DMS153 treated with DMSO at 0.1 percent for 48 hours (cell line): ENCODE data around the gene RPAP3.
A peak's percentile ranks its signal among the peaks of the same experiment; 100 is the strongest.
"Not testable (repeated sequence)": the region's sequence is repeated elsewhere in the genome, so short reads cannot be mapped to it uniquely, and the experiment has no call there.

ENCODE experiments used
- DNase-seq: peaks from one replicate; lab custom pipeline; 2025; ENCODE audit not compliant: unreplicated experiment; lab: John Stamatoyannopoulos, UW

Gene RPAP3

GRCh38 chr12:47687636-47688035 lies 18.2 kb downstream of the RPAP3 start:
- no peak for DNase-seq

GRCh38 chr12:47686645-47687240 lies 19.1 kb downstream of the RPAP3 start:
- no peak for DNase-seq

GRCh38 chr12:47679785-47680184 lies 26.0 kb downstream of the RPAP3 start:
- DNase-seq, result no peak

GRCh38 chr12:47672068-47672467 lies 33.8 kb downstream of the RPAP3 start:
- DNase-seq, result no peak

GRCh38 chr12:47667935-47668334 lies 37.9 kb downstream of the RPAP3 start:
- DNase-seq, result not testable (repeated sequence)

GRCh38 chr12:47652521-47653234 lies 53.2 kb downstream of the RPAP3 start:
- DNase-seq, result no peak

- DNase-seq, result peak; percentile 50
Observed at GRCh38 chr12:47651368-47652254, 54.2 kb downstream of the RPAP3 start.

GRCh38 chr12:47650469-47650868 lies 55.4 kb downstream of the RPAP3 start:
- DNase-seq, result no peak

DNA sequence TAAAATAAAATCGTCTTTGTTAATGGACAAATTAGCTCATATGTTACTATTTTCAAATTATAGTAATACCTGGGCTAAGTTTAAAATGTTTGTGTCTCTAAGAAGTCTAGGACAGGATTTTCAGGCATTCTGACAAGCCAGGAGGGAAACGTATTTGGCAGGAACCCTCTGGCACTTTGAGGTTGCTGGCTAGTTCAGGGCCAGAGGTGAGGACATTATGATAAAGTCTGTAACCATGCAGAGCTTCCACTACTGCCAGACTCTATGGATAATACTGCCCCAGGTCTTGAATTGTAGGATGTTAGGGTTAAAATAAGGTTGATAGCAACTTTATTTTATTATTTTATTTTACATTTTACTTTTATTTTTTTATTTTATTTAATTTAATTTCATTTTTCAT lies 56.4 kb downstream of the RPAP3 start:
- DNase-seq, result no peak

DNA sequence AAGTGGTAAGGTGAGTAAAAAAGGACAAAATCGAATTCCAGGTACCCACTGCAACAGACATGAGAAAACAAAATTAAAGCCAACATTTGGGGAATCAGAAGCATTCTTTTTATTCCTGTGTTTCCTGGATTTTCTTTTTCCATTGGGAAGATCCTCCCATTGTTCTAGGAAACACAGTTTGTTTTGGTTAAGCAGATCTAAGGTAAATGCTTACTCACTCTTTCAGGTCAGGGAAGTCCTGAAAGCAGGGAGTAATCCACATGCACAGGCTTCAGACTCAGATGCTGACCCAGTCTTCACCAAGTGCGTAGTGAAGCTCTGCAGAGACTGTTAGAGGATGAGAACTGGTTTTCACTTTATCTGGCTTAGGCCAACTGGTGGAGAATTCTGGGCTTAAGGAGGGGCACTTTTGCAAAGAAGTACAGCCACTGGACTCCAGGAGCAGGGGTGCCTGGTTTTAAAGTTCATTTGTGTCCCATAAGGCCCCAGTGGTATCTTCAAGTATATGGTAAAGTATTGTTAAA lies 57.7 kb downstream of the RPAP3 start:
- DNase-seq, result no peak

- DNase-seq, result not testable (repeated sequence)
Observed at GRCh38 chr12:47642310-47642709, 63.5 kb downstream of the RPAP3 start.

GRCh38 chr12:47636908-47637780 lies 68.7 kb downstream of the RPAP3 start:
- no peak for DNase-seq

GRCh38 chr12:47635770-47636169 lies 70.1 kb downstream of the RPAP3 start:
- DNase-seq, result not testable (repeated sequence)

- DNase-seq, result no peak
Observed at GRCh38 chr12:47634127-47634526, 71.7 kb downstream of the RPAP3 start.

DNA sequence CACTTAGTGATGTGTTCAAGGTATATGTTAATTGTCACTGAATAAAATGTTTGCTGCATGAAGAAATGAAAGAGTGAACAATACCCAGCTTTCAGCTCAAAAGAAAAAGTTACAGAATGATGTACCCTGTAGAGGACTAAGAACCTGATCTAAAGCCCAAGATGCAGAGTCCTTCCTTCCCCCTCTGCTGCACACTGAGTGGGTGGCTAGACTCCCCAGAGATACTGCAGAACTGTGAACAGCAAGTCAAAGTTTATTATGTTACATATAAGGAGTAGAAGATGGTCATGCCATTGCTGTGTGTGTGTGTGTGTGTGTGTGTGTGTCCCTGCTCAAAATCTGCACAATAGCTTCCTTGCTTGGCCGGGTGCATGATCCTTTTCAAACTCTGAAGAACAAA lies 83.9 kb downstream of the RPAP3 start:
- DNase-seq, result no peak

DNA sequence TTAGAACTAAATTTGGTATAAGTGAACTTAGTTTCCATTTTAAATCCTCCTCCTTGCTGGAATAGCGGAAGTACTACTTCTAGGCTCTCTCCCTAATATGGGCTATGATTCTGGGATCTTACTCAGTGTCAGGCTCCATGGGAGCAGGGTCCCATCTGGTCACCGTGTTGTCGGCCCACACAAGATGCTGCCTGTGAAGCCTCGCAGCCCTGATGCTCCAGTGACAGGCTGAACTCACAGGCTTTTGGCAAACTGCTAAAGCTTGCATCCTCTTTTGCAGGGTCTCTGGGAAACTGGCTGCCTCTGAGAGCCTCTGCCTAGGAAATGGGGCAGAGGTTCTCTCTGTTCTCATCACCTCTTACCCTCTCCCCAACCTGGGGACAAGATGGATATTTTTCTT lies 88.4 kb downstream of the RPAP3 start:
- DNase-seq, result no peak

DNA sequence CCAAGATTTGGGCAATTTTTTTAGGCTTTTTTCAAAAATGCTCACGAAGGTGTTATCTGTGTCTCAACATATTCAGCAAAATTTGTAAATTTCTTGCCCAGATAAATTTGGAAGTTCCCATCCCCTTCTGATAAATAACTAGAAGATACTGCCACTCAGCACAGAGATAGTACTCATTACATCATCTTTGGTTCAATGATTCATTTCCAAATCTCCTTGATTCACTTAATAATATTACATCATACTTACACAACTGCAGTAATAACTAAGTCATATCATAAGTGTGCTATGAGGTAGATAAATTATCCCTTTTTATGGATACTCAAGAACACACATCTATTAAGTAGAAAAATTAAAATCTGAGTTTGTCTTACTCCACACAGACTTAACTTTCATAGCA lies 89.4 kb downstream of the RPAP3 start:
- DNase-seq, result no peak

GRCh38 chr12:47615711-47616110 lies 90.1 kb downstream of the RPAP3 start:
- DNase-seq, result no peak

GRCh38 chr12:47614521-47614920 lies 91.3 kb downstream of the RPAP3 start:
- DNase-seq, result no peak

DNA sequence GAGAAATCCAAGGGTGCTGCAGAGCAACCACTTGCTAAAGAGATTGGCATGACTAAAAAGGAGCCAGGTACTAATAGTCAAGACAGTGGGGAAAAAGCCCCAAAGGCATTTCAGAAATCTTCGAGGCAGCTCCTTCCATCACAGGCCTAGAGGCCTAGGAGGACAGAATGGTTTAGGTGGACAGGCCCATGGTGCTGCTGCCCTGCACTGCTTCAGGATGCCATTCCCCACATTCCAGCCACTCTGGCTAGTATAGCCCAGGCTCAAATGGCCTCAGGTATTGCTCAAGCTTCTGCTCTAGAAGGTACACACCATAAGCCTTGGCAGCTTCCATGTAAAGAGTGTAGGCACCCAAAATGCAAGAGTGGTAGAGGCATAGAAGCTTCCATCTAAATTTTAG lies 92.9 kb downstream of the RPAP3 start:
- no peak for DNase-seq

GRCh38 chr12:47611906-47612305 lies 93.9 kb downstream of the RPAP3 start:
- DNase-seq, result no peak
